SK-N-SH (cell line): ENCODE results near the gene TUBA4B.

Experiments used
- TF ChIP-seq, protein P1 (sequence below): fragments of 200-600 bp; sonication (generic); IDR thresholded peaks from 2 replicates; pipeline ENCODE4 v1.6.1; 2017; ENCODE audit warnings: antibody characterized with exemption, mild to moderate bottlenecking, moderate library complexity
- TF ChIP-seq, protein P2 (sequence below): IDR thresholded peaks from 2 replicates; pipeline ENCODE4 v1.4.0; 2012; ENCODE audit warnings: low read depth

DNA sequence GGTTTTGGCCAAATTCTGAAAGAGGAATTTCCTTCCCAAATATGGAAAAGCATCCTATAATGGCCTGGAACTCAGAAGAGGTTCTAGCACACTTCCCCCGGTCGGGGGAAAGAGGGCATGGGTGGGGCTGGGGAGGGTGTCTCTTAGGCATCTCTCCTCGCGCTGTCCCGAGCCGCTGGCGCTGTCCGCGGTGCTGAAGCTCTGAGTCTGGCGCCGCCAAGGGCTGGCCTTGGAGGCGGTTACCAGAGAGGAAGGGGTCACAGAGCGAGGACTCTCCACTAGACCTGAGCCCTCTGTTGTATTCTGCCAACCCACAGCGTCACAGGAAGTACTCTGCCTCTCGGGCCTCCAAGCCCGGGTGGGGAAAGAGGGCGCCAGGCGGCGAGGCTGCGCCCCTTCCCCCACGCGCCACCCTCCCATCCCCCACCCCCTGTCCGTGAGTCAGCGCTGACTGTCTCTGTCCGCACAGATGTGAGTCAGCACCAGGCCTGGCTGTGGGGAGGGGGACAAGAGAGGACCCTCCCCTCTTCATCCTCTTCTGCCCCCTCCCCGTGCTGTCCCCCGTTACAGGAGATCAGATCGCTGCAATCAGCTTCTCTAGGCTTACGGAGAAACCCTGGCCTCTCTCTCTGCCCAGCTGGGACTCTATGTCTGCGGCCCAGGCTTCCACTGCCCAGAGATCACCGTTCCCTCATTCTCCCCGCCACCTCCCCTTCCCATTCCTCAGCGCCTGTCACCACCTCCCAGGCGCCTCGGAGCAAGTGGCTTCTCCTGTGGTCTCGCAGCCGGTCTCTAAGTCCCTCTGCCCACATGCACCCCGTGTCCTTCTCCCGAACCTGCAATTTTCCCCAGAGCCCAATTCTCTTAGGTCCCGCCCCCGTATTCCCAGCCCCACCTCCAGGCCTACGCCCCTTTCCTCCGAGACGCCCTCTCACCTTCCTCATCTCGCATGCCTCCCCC is 55.4 kb downstream of the TUBA4B start:
- TF ChIP-seq, protein P1, sequence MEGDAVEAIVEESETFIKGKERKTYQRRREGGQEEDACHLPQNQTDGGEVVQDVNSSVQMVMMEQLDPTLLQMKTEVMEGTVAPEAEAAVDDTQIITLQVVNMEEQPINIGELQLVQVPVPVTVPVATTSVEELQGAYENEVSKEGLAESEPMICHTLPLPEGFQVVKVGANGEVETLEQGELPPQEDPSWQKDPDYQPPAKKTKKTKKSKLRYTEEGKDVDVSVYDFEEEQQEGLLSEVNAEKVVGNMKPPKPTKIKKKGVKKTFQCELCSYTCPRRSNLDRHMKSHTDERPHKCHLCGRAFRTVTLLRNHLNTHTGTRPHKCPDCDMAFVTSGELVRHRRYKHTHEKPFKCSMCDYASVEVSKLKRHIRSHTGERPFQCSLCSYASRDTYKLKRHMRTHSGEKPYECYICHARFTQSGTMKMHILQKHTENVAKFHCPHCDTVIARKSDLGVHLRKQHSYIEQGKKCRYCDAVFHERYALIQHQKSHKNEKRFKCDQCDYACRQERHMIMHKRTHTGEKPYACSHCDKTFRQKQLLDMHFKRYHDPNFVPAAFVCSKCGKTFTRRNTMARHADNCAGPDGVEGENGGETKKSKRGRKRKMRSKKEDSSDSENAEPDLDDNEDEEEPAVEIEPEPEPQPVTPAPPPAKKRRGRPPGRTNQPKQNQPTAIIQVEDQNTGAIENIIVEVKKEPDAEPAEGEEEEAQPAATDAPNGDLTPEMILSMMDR: 0 out of 2 replicates have a peak, but pooled peaks have one; percentile 12
- TF ChIP-seq, protein P2, sequence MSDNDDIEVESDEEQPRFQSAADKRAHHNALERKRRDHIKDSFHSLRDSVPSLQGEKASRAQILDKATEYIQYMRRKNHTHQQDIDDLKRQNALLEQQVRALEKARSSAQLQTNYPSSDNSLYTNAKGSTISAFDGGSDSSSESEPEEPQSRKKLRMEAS: peak; percentile 13; the same call in 1 of the 2 replicates
